HG03066 (cell line): Measurements from ENCODE around the gene GLIS1.
"Not testable (repeated sequence)": the region's sequence is repeated elsewhere in the genome, so short reads cannot be mapped to it uniquely, and the experiment has no call there.

Experiments
- ATAC-seq: cut with Tn5 transposase; IDR thresholded peaks from one replicate; pipeline ENCODE4 v1.9.1; 2021; ENCODE audit warnings: low read depth; ENCODE audit not compliant: unreplicated experiment

GLIS1 gene

GRCh38 chr1:53656747-53657530 lies 82.0 kb downstream of the GLIS1 start:
- ATAC-seq = no peak

DNA sequence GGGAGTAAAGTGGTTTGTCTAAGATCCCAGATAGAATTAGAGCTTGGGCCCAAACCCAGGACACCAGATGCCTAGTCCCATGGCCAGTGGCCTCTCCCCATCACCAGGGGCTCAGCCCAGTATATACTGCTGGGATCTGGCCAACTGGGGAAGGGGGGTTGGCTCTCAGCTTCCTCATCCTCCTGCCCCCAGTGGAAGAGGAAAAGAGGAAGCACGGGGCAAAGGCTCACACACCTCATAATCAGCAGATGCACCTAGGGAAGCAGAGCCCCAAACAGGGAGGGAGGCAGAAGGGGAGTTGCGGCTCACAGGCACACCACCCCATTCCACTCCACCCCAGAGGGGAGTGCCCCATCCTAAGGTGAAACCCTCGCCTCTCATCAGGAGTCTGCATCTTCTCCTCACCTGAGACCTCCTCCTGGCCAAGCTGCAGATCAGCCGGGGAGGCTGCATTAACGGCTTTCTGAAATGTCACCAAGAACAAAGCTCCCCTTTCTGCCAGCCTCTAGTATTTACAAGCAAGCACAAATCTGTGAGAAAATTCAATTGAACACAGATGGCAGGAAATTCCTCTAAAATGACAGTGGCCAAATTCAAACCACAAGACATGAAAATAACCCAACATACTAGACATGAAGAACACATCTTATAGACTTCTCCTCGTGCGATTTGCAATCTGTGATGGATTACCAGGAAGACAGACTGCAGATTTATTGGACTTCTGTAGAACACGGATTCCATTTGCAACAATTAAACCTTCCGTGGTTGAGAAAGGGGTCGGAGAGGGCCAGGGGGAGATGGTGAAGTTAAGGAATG lies 82.8 kb downstream of the GLIS1 start:
- no peak for ATAC-seq

GRCh38 chr1:53654216-53655210 lies 84.5 kb downstream of the GLIS1 start:
- ATAC-seq = no peak

GRCh38 chr1:53653631-53654030 lies 85.3 kb downstream of the GLIS1 start:
- ATAC-seq = no peak

DNA sequence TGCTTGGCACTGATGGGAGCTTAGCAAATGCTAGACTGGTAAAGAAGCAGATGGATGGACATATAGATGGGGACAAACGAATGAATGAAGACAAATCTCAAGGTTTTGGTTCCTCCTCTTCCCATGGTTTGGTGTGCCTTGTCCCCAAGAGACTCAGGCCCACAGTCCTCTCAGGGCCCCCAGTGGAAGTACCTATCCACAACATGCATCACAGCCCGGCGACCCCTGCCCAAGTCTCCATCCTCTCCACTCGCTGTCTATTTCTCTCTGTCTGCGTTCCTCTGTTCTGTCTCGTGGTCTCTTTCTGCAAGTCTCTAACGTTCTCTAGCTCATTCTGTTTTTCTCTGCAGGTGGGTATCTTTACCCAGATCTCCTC lies 85.8 kb downstream of the GLIS1 start:
- ATAC-seq = no peak

DNA sequence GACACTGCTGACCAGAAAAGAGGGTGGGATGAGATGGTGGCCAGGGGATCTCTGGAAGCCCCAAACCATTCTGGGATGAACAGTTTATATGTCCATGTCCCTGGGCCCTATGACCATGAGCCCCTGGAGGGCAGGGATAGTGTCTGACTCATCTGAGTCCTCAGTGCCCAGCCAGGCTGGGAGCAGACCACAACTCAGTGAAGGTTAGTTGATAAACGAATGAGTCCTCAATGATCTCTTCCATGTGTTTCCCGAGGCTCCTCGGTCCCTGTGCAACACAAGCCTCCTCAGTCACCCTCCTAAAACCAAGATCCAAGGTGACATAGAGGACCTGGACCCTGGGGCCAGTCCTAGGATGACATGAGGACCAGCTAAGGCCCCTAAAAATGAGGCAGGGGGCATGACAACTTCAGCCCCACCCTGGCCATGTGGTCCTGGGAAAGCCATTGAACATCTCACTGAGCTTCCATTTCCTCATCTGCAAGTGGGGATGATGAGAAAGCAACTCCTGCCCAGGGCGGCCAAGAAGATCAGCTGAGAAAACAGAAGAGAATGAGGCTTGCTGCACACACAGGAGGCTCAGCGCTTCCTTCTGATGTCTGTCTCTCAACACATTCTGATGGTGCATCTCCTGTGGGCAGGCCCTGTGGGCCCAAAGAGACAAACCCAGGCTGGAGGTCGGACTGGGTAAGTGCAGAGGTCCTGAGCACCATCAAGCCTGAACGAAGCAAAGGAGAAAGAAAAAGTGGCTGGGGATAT lies 86.3 kb downstream of the GLIS1 start:
- ATAC-seq = no peak

GRCh38 chr1:53651356-53651755 lies 87.6 kb downstream of the GLIS1 start:
- ATAC-seq = no peak

- no peak for ATAC-seq
Observed at GRCh38 chr1:53648516-53648915, 90.4 kb downstream of the GLIS1 start.

DNA sequence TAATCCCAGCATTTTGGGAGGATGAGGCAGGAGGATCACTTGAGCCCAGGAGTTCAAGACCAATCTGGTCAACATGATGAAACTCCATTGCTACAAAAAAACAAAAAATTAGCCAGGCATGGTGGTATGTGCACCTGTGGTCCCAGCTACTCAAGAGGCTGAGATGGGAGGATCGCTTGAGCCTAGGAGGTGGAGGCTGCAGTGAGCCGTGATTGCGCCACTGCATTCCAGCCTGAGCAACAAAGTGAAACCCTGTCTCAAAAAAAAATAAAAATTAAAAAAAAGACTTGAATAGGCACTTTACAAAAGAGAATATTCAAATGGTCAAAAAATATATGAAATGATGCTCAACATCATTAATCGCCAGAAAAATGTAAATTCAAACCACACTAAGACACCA lies 91.0 kb downstream of the GLIS1 start:
- not testable (repeated sequence) for ATAC-seq

DNA sequence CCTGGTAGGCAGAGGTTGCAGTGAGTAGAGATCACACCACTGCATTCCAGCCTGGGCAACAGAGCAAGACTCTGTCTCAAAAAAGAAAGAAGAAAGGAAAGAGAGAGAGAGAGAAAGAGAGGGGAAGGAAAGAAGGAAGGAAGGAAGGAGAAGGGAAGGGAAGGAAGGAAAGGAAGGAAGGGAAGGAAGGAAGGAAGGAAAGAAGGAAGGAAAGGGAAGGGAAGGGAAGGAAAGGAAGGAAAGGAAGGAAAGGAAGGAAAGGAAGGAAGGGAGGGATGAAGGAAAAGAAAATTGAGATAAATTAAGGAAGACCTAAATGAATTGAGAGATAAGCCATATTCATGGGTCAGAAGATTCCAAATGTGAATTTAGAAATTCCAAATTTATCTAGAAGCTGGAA lies 92.2 kb downstream of the GLIS1 start:
- no peak for ATAC-seq

GRCh38 chr1:53645690-53646078 lies 93.3 kb downstream of the GLIS1 start:
- ATAC-seq = no peak

DNA sequence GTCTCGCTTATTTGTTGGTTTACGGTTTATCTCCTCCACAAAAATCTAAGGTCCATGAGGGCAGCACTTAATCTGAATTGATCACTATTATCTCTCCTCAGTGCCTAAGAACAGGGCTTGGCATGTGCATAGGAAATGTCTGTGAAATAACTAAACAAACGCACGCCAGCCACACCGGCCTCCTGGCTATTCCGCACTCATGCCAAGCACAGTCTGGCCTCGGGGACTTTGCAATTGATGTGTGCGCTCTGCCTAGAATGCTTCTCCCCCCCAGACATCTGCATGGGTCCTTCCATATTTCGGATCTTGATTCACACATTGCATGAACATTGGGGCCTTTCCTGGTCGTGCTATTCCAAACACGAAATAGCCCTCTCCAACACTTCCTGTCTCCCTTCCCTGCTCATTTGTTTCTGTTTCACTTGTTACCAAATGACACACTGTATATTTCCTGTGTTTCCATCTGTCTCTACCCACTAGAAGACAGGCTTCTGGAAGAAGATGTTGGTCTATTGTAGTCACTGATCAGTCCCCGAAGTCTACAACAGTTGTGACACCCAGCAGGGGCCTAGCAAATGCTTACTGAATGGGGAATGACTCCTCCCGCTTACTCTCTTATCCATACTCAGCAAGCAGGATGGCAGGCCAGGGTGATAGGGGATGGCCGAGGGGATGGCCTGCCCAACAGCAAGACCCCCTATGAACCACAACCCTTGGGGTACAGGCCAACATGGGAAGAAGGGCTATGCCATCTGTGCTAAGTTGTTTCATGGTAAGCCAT lies 93.9 kb downstream of the GLIS1 start:
- no peak for ATAC-seq

- ATAC-seq = no peak
Observed at GRCh38 chr1:53644496-53644895, 94.5 kb downstream of the GLIS1 start.

- ATAC-seq = no peak
Observed at GRCh38 chr1:53643881-53644390, 95.0 kb downstream of the GLIS1 start.

DNA sequence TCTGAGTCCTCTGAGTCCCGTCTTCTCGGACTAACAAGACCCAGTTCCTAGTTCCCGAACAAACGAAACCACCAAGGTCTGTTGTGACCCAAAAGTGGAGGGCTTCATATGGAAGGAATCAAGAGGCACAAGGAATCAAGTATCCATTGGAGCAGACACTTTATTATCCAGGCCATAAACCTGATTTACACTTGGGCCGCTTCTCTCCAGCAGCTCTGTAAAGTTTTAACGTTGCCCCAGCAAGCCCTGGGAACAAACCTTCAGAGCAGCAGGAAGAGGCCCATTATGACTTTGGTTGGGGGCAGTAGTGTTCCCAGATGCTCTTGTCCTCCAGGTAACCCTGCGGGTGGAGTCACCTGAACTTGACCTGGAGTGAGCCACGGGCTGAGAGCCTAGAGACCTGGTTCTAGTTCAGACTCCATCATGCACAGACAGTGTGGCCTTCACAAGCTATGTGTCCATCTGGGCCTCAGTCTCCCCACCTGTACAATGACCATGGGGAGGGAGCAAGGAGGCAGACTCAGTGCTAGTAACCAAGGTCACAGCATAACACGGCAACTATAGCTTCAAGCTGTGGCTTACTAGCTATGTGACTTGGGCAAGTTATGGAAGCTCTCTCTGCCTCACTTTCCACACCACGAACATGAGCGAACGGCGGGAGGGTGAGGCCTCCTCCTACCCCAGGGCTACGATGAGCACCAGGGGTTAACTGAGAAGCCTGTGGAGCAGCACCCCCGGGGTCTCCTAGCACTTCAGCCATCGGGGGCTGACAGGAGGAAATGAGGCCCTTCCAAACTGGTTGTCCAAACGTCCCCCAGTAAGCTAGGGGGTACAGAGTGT lies 95.7 kb downstream of the GLIS1 start:
- no peak for ATAC-seq

DNA sequence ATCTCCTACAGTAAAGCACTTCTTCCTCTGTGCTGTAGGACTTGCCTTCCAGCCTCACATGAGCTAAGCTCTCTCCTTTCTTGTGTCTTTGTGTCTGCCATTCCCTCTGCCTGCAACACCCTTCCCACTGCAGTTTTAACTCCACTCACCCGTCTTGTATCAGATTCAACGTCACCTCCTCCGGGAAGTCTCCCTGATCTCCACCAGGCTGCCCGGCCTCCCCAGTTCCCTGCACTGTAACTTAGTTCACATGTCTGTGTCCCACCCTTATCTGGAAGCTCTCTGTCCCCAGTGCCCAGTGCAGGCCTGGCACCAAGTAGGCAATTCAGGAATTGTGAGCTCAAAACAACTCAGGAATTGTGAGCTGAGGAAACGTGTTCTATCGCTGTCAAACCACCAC lies 96.4 kb downstream of the GLIS1 start:
- no peak for ATAC-seq

- ATAC-seq = no peak
Observed at GRCh38 chr1:53642215-53642555, 96.8 kb downstream of the GLIS1 start.

GRCh38 chr1:53641481-53642214 lies 97.3 kb downstream of the GLIS1 start:
- ATAC-seq = no peak
